Panc1 (cell line): ENCODE measurements around the gene TSKS.

ENCODE experiments used
- CTCF ChIP-seq: fragments of 450-650 bp; IDR thresholded peaks from 2 replicates; pipeline ENCODE4 v1.5.1; 2017; ENCODE audit warnings: mild to moderate bottlenecking
- POLR2AphosphoS5 ChIP-seq: IDR thresholded peaks from 2 replicates; pipeline ENCODE4 v1.6.1; 2012; ENCODE audit warnings: mild to moderate bottlenecking, low read depth, low read length, moderate library complexity

- TF ChIP-seq CTCF (no peak), POLR2AphosphoS5 (no peak)
Observed at GRCh38 chr19:49767381-49767780, 4.3 kb upstream of the TSKS start.
